Measurements from ENCODE around the gene MKKS. TPM values are rescaled to one million over a fixed set of nuclear protein-coding genes. Genes with fewer than 3 reads are reported as not detected.
A peak's percentile ranks its signal among the peaks of the same experiment; 100 is the strongest.

The MKKS gene
- 9.6 and 9.8 TPM in 2 replicates for total RNA-seq (2014; rRNA removed; shearing (Covaris generic); ENCODE audit: low replicate concordance)

- DNase-seq: peak; percentile 89
- no peaks in the 10 kb centered on the region for H3K9me3 ChIP-seq
- H3K27me3 ChIP-seq: no peaks in the 10 kb centered on the region
- peak within 1 kb of the TSS; percentile 67 for H3K4me3 ChIP-seq
- H3K36me3 ChIP-seq: no peaks in the 10 kb centered on the region
Observed at GRCh38 chr20:10433623-10434466, at the start of gene MKKS. TSS of gene MKKS (minus strand) at chr20:10434222. CDS start at chr20:10413514, 20,708 bp downstream.

- Histone ChIP-seq H3K27me3 (no peaks in the 10 kb centered on the region), H3K4me3 (no peak overlapping the region), H3K36me3 (no peaks in the 10 kb centered on the region), H3K9me3 (no peaks in the 10 kb centered on the region)
- DNase-seq: no peak
Observed at GRCh38 chr20:10483691-10484090, 49.7 kb upstream of the MKKS start.

- no peaks in the 10 kb centered on the region for H3K27me3 ChIP-seq
- DNase-seq: no peak
- H3K9me3 ChIP-seq: no peaks in the 10 kb centered on the region
- no peaks in the 10 kb centered on the region for H3K36me3 ChIP-seq
- H3K4me3 ChIP-seq: no peak overlapping the region
Observed at GRCh38 chr20:10481676-10482075, 47.7 kb upstream of the MKKS start.

GRCh38 chr20:10478930-10479329 is 44.9 kb upstream of the MKKS start:
- Histone ChIP-seq H3K36me3 (no peaks in the 10 kb centered on the region), H3K27me3 (no peaks in the 10 kb centered on the region)

GRCh38 chr20:10478205-10478604 is 44.2 kb upstream of the MKKS start:
- DNase-seq: no peak
- Histone ChIP-seq H3K4me3 (no peak overlapping the region), H3K36me3 (no peaks in the 10 kb centered on the region), H3K27me3 (no peaks in the 10 kb centered on the region), H3K9me3 (no peaks in the 10 kb centered on the region)

More at GRCh38 chr20:10478930-10479329, 44.9 kb upstream of the MKKS start:
- Histone ChIP-seq H3K9me3 (no peaks in the 10 kb centered on the region), H3K4me3 (no peak overlapping the region)
- no peak for DNase-seq

- Histone ChIP-seq H3K27me3 (no peaks in the 10 kb centered on the region), H3K36me3 (no peaks in the 10 kb centered on the region), H3K9me3 (no peaks in the 10 kb centered on the region), H3K4me3 (no peak overlapping the region)
- no peak for DNase-seq
Observed at GRCh38 chr20:10476319-10476724, 42.3 kb upstream of the MKKS start.

- Histone ChIP-seq H3K4me3 (no peak overlapping the region), H3K36me3 (no peaks in the 10 kb centered on the region)
- DNase-seq: no peak
Observed at GRCh38 chr20:10475225-10475624, 41.2 kb upstream of the MKKS start.

GRCh38 chr20:10474606-10475184 is 40.7 kb upstream of the MKKS start:
- DNase-seq: no peak
- H3K27me3 ChIP-seq: no peaks in the 10 kb centered on the region
- no peaks in the 10 kb centered on the region for H3K9me3 ChIP-seq
- no peak overlapping the region for H3K4me3 ChIP-seq
- no peaks in the 10 kb centered on the region for H3K36me3 ChIP-seq

More at GRCh38 chr20:10475225-10475624, 41.2 kb upstream of the MKKS start:
- no peaks in the 10 kb centered on the region for H3K9me3 ChIP-seq
- H3K27me3 ChIP-seq: no peaks in the 10 kb centered on the region

GRCh38 chr20:10472871-10473270 is 38.8 kb upstream of the MKKS start:
- Histone ChIP-seq H3K36me3 (no peaks in the 10 kb centered on the region), H3K9me3 (no peaks in the 10 kb centered on the region), H3K27me3 (no peaks in the 10 kb centered on the region), H3K4me3 (no peak overlapping the region)
- DNase-seq: no peak

GRCh38 chr20:10470276-10470675 is 36.3 kb upstream of the MKKS start:
- no peak for DNase-seq
- Histone ChIP-seq H3K36me3 (no peaks in the 10 kb centered on the region), H3K9me3 (no peaks in the 10 kb centered on the region), H3K4me3 (no peak overlapping the region), H3K27me3 (no peaks in the 10 kb centered on the region)

- Histone ChIP-seq H3K27me3 (no peaks in the 10 kb centered on the region), H3K36me3 (no peaks in the 10 kb centered on the region), H3K4me3 (no peak overlapping the region), H3K9me3 (no peaks in the 10 kb centered on the region)
- DNase-seq: peak; percentile 37
Observed at GRCh38 chr20:10469599-10469998, 35.6 kb upstream of the MKKS start.

- H3K4me3 ChIP-seq: no peak overlapping the region
- no peak for DNase-seq
- H3K36me3 ChIP-seq: no peaks in the 10 kb centered on the region
- no peaks in the 10 kb centered on the region for H3K27me3 ChIP-seq
- no peaks in the 10 kb centered on the region for H3K9me3 ChIP-seq
Observed at GRCh38 chr20:10469056-10469455, 35.0 kb upstream of the MKKS start.

- no peak for DNase-seq
- Histone ChIP-seq H3K27me3 (no peaks in the 10 kb centered on the region), H3K9me3 (no peaks in the 10 kb centered on the region), H3K4me3 (no peak overlapping the region), H3K36me3 (no peaks in the 10 kb centered on the region)
Observed at GRCh38 chr20:10468340-10468845, 34.4 kb upstream of the MKKS start.

- no peak for DNase-seq
- Histone ChIP-seq H3K4me3 (no peak overlapping the region), H3K36me3 (no peaks in the 10 kb centered on the region), H3K27me3 (no peaks in the 10 kb centered on the region), H3K9me3 (no peaks in the 10 kb centered on the region)
Observed at GRCh38 chr20:10467681-10468339, 33.8 kb upstream of the MKKS start.

- Histone ChIP-seq H3K36me3 (no peaks in the 10 kb centered on the region), H3K4me3 (no peak overlapping the region), H3K9me3 (no peaks in the 10 kb centered on the region), H3K27me3 (no peaks in the 10 kb centered on the region)
- DNase-seq: no peak
Observed at GRCh38 chr20:10466855-10467254, 32.8 kb upstream of the MKKS start.

- no peaks in the 10 kb centered on the region for H3K27me3 ChIP-seq
- no peak overlapping the region for H3K4me3 ChIP-seq
- DNase-seq: no peak
Observed at GRCh38 chr20:10466325-10466724, 32.3 kb upstream of the MKKS start.

GRCh38 chr20:10465135-10465534 is 31.1 kb upstream of the MKKS start:
- Histone ChIP-seq H3K36me3 (no peaks in the 10 kb centered on the region), H3K9me3 (no peaks in the 10 kb centered on the region), H3K27me3 (no peaks in the 10 kb centered on the region), H3K4me3 (no peak overlapping the region)
- DNase-seq: no peak

More at GRCh38 chr20:10466325-10466724, 32.3 kb upstream of the MKKS start:
- Histone ChIP-seq H3K9me3 (no peaks in the 10 kb centered on the region), H3K36me3 (no peaks in the 10 kb centered on the region)
